SW 1271 (cell line): ENCODE data around the gene ENO3.

ENCODE experiments used
- DNase-seq, 2 experiments: peaks; one replicate each; lab custom pipeline; 2025; lab: John Stamatoyannopoulos, UW

ENO3 gene

GRCh38 chr17:4950075-4950745 is 709 bp upstream of the ENO3 start:
- peak in 1 of 2 experiments; percentile 47 for DNase-seq

GRCh38 chr17:4951486-4951885 is 567 bp downstream of the ENO3 start:
- DNase-seq: no peak

- DNase-seq: no peak
Observed at GRCh38 chr17:4953451-4953961, 2.6 kb downstream of the ENO3 start.

- no peak for DNase-seq
Observed at GRCh38 chr17:4955091-4955490, 4.2 kb downstream of the ENO3 start.

- no peak for DNase-seq
Observed at GRCh38 chr17:4956493-4957061, 5.7 kb downstream of the ENO3 start.

DNA sequence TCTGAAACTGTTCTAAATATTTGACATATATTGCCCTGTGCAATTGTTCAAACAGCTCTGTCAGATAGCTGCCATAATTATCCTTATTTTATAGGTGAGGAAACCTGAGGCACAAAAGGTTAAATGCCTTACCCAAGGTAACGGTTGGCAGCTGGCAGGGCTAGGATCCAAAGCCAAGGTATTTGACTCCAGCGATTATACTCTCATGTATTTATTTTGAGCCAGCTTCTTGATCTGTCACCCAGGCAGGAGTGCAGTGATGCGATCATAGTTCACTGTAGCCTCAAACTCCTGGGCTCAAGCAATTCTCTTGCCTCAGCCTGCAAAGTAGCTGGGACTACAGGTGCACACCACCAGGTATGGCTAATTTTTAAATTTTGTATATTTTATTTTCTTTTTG is 7.2 kb downstream of the ENO3 start:
- DNase-seq: no peak

GRCh38 chr17:4959261-4959965 is 8.5 kb downstream of the ENO3 start:
- DNase-seq: no peak

- DNase-seq: no peak
Observed at GRCh38 chr17:4960279-4960922, 9.5 kb downstream of the ENO3 start.

GRCh38 chr17:4965311-4965986 is 14.5 kb downstream of the ENO3 start:
- no peak for DNase-seq

GRCh38 chr17:4966844-4967538 is 16.1 kb downstream of the ENO3 start:
- peak; percentile 98 to 100 for DNase-seq

GRCh38 chr17:4967539-4968485 is 16.9 kb downstream of the ENO3 start, which contains the start of gene SPAG7:
Gene SPAG7, minus strand, starts transcription at chr17:4967817. Its CDS starts 13 bp downstream, at chr17:4967804.
- peak; percentile 69 to 94 for DNase-seq

DNA sequence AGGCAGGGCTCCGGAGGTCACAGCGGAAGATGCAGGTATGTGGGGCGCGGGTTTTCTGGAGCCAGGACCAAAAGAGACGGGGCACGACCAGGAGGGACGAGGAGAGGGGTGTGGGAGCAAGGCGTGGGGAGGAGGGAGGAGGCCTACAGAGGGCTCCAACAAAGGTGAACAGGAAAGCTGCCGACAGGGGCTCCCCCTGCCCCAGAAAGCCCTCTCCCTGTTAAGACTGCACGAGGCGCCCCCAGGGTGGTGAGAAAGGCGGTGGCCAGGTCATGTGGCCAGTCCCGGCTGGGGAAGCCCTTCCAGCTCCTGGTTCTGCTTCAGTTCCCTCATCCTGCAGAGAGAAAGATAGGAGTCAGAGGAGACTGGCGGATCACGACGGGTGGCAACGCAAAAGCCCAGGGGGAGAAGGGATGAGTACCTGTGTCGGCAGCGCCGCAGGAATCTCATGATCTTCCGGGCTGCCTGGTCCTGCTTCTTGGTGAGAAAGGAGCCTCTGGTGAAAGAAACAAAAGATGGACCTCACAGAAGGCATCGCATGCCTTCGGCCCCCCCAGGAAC is 17.6 kb downstream of the ENO3 start:
- no peak for DNase-seq

- peak in 1 of 2 experiments; percentile 9 for DNase-seq
Observed at GRCh38 chr17:4969047-4969550, 18.2 kb downstream of the ENO3 start.

- DNase-seq: no peak
Observed at GRCh38 chr17:4969551-4970173, 18.7 kb downstream of the ENO3 start.

- no peak for DNase-seq
Observed at GRCh38 chr17:4970273-4970672, 19.4 kb downstream of the ENO3 start.

GRCh38 chr17:4971826-4972225 is 20.9 kb downstream of the ENO3 start:
- no peak for DNase-seq

GRCh38 chr17:4972322-4972721 is 21.4 kb downstream of the ENO3 start:
- DNase-seq: no peak

- DNase-seq: no peak
Observed at GRCh38 chr17:4972752-4973151, 21.8 kb downstream of the ENO3 start.
